Esophagus muscularis mucosa (tissue), 4 donors: Measurements from ENCODE around the gene C2orf92. TPM values are rescaled to one million over a fixed set of nuclear protein-coding genes. Genes with fewer than 3 reads are reported as not detected.

Experiments
- DNase-seq: peaks from one replicate; pipeline ENCODE4 v3.0.0-alpha.2; 2017; ENCODE audit errors: extremely low spot score
- H3K27ac ChIP-seq, 4 donors: fragments of 200-600 bp; sonication (generic); replicated peaks in 1 of 4; 1 replicate in 3 of 4; 2 replicates in 1 of 4; pipeline ENCODE4 v1.5.1; 2016 to 2019; ENCODE audit warnings: mild to moderate bottlenecking in 1 of 4
- H3K27me3 ChIP-seq, 4 donors: fragments of 200-600 bp; sonication (generic); one replicate each; pipeline versions ENCODE4 v1.5.1 to v1.6.0; 2016 to 2019
- H3K36me3 ChIP-seq, 4 donors: fragments of 200-600 bp; sonication (generic); one replicate each; pipeline ENCODE4 v1.5.1; 2016 to 2019
- H3K4me1 ChIP-seq, 4 donors: fragments of 200-600 bp; sonication (generic); one replicate each; pipeline ENCODE4 v1.5.1; 2016 to 2019
- H3K4me3 ChIP-seq, 4 donors: fragments of 200-600 bp; sonication (generic); 1 replicate in 2 of 4; 2 replicates in 2 of 4; pipeline ENCODE4 v1.5.1; 2016 to 2019; ENCODE audit warnings: mild to moderate bottlenecking in 4 of 4, moderate library complexity in 1 of 4
- H3K9me3 ChIP-seq, 4 donors: fragments of 200-600 bp; sonication (generic); 1 replicate in 3 of 4; 2 replicates in 1 of 4; pipeline ENCODE4 v1.5.1; 2016 to 2019
- CTCF ChIP-seq, 3 experiments: fragments of 200-600 bp in 2 of 3; fragments of 450-650 bp in 1 of 3; sonication (generic) in 2 of 3; IDR thresholded peaks; one replicate each; pipeline ENCODE4 v1.5.1; 2017 to 2019; ENCODE audit warnings: antibody characterized with exemption in 3 of 3, mild to moderate bottlenecking in 2 of 3, moderate library complexity in 1 of 3
- EP300 ChIP-seq: sonication (generic); formaldehyde crosslinking; IDR thresholded peaks from one replicate; pipeline ENCODE4 v1.6.1; 2017; ENCODE audit warnings: antibody characterized with exemption
- POLR2A ChIP-seq: fragments of 450-650 bp; IDR thresholded peaks from one replicate; pipeline ENCODE4 v1.6.1; 2017; ENCODE audit warnings: antibody characterized with exemption, moderate library complexity, mild to moderate bottlenecking, low read depth
- POLR2AphosphoS5 ChIP-seq, 2 donors: sonication (generic); formaldehyde crosslinking; IDR thresholded peaks; one replicate each; pipeline ENCODE4 v1.6.1; 2017; ENCODE audit warnings: antibody characterized with exemption in 2 of 2
- WGBS: methylation state at CpG from one replicate; pipeline ENCODE4 v1.1.5; 2018; 5-methylcytosine and 5-hydroxymethylcytosine counted together
- intact Hi-C: fragments of 100-400 bp; cut with DNase I; formaldehyde crosslinking; loops from one replicate; pipeline ENCODE4 v1.15.1; 2023
- total RNA-seq, 4 donors: library from RNA; depleted of rRNA; stranded (reverse); fragments of >200 nt; gene quantifications; one replicate each; pipeline versions ENCODE4 v1.1.0 to v1.2.1, GENCODE V29; 2016

C2orf92 gene
- total RNA-seq, 4 donors from 2014 or later, result 2.1 to 6.5 (median 3.6) TPM

GRCh38 chr2:97722227-97722626 lies 52.7 kb downstream of the C2orf92 start:
- H3K27ac ChIP-seq, result no peak overlapping the region
- no peaks in the 10 kb centered on the region for H3K36me3 ChIP-seq
- H3K9me3 ChIP-seq, result no peaks in the 10 kb centered on the region
- WGBS, result 89% methylated on average over 6 of the region's 6 CpGs
- H3K27me3 ChIP-seq, result peaks cover 0 to 19% (median 3%) of the 10 kb centered on the region in 4 donors
- DNase-seq, result no peak
- peaks cover 0 to 15% (median 8%) of the 10 kb centered on the region in 4 donors for H3K4me1 ChIP-seq
- H3K4me3 ChIP-seq, result no peak overlapping the region
- TF ChIP-seq EP300 (no peak), POLR2AphosphoS5 (IDR thresholded peaks at IDR 0.05) (no peak)
- intact Hi-C loops, result no loop called here

GRCh38 chr2:97723156-97724072 lies 53.9 kb downstream of the C2orf92 start:
- WGBS, result 88% methylated on average over 34 of the region's 37 CpGs
- no peak for DNase-seq
- Histone ChIP-seq H3K27me3 (peaks cover 0 to 19% (median 3%) of the 10 kb centered on the region in 4 donors), H3K27ac (no peak overlapping the region), H3K4me1 (peaks cover 0 to 17% (median 10%) of the 10 kb centered on the region in 4 donors), H3K4me3 (no peak overlapping the region), H3K9me3 (no peaks in the 10 kb centered on the region), H3K36me3 (no peaks in the 10 kb centered on the region)
- no peak for TF ChIP-seq EP300
- no peak for TF ChIP-seq POLR2AphosphoS5 (IDR thresholded peaks at IDR 0.05)
- TF ChIP-seq CTCF (IDR thresholded peaks at IDR 0.05), result no peak
- no peak for TF ChIP-seq POLR2A
- intact Hi-C loops, result no loop called here

- H3K27me3 ChIP-seq, result peaks cover 0 to 19% (median 3%) of the 10 kb centered on the region in 4 donors
- TF ChIP-seq POLR2AphosphoS5 (IDR thresholded peaks at IDR 0.05), result no peak
- TF ChIP-seq CTCF (IDR thresholded peaks at IDR 0.05), result no peak
- TF ChIP-seq EP300, result no peak
- no peak for TF ChIP-seq POLR2A
- H3K36me3 ChIP-seq, result no peaks in the 10 kb centered on the region
- H3K4me3 ChIP-seq, result no peak overlapping the region
- intact Hi-C loops, result no loop called here
- H3K9me3 ChIP-seq, result no peaks in the 10 kb centered on the region
- WGBS, result 77% methylated on average over 17 of the region's 41 CpGs
- H3K27ac ChIP-seq, result no peak overlapping the region
- peaks cover 0 to 17% (median 10%) of the 10 kb centered on the region in 4 donors for H3K4me1 ChIP-seq
- DNase-seq, result no peak
Measured at GRCh38 chr2:97724073-97724410, 54.5 kb downstream of the C2orf92 start.

- Histone ChIP-seq H3K9me3 (no peaks in the 10 kb centered on the region), H3K27ac (no peak overlapping the region), H3K36me3 (no peaks in the 10 kb centered on the region), H3K4me1 (peaks cover 0 to 17% (median 10%) of the 10 kb centered on the region in 4 donors), H3K27me3 (peaks cover 0 to 19% (median 3%) of the 10 kb centered on the region in 4 donors), H3K4me3 (no peak overlapping the region)
- intact Hi-C loops, result no loop called here
- no peak for DNase-seq
- WGBS, result 83% methylated on average over 17 of the region's 17 CpGs
- TF ChIP-seq POLR2AphosphoS5 (IDR thresholded peaks at IDR 0.05) (no peak), EP300 (no peak), POLR2A (no peak), CTCF (IDR thresholded peaks at IDR 0.05) (no peak)
Measured at GRCh38 chr2:97724501-97724900, 55.0 kb downstream of the C2orf92 start.

- no peaks in the 10 kb centered on the region for H3K36me3 ChIP-seq
- TF ChIP-seq CTCF (IDR thresholded peaks at IDR 0.05) (no peak), POLR2A (no peak), EP300 (no peak), POLR2AphosphoS5 (IDR thresholded peaks at IDR 0.05) (no peak)
- peak overlapping the region in 1 of 4 donors; percentile 23 for H3K27ac ChIP-seq
- DNase-seq, result no peak
- H3K9me3 ChIP-seq, result peaks cover 0 to 6% (median 4%) of the 10 kb centered on the region in 4 donors
- H3K4me1 ChIP-seq, result peaks cover 0 to 17% (median 10%) of the 10 kb centered on the region in 4 donors
- H3K4me3 ChIP-seq, result no peak overlapping the region
- peaks cover 0 to 19% (median 3%) of the 10 kb centered on the region in 4 donors for H3K27me3 ChIP-seq
- intact Hi-C loops, result no loop called here
- 93% methylated on average over 20 of the region's 31 CpGs for WGBS
Measured at GRCh38 chr2:97724946-97725688, 55.6 kb downstream of the C2orf92 start.
